ENCODE measurements around the gene PIK3R2.

PIK3R2 gene

GRCh38 chr19:18109341-18109732 is 43.6 kb upstream of the PIK3R2 start:
- H3K4me3 ChIP-seq (ENCODE audit: low read depth, low read length) = no peak overlapping the region
- TF ChIP-seq MYC (IDR thresholded peaks at IDR 0.05; ENCODE audit: low read depth, low read length) (no peak), POLR2A (IDR thresholded peaks at IDR 0.05; ENCODE audit: extremely low read depth, insufficient read length) (no peak), CTCF (IDR thresholded peaks at IDR 0.05; ENCODE audit: low read depth, low read length) (no peak)
- TF ChIP-seq, protein P1, sequence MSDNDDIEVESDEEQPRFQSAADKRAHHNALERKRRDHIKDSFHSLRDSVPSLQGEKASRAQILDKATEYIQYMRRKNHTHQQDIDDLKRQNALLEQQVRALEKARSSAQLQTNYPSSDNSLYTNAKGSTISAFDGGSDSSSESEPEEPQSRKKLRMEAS (IDR thresholded peaks at IDR 0.05; ENCODE audit: low read depth, low read length) = no peak
- no peak for DNase-seq (ENCODE audit: low read depth)

GRCh38 chr19:18109733-18110608 is 43.0 kb upstream of the PIK3R2 start:
- H3K4me3 ChIP-seq (ENCODE audit: low read depth, low read length) = peak overlapping the region; percentile 56
- DNase-seq (ENCODE audit: low read depth) = peak; percentile 58
- TF ChIP-seq, protein P1 (IDR thresholded peaks at IDR 0.05; ENCODE audit: low read depth, low read length) = no peak
- no peak for TF ChIP-seq CTCF (IDR thresholded peaks at IDR 0.05; ENCODE audit: low read depth, low read length)
- no peak for TF ChIP-seq MYC (IDR thresholded peaks at IDR 0.05; ENCODE audit: low read depth, low read length)
- peak; percentile 30 for TF ChIP-seq POLR2A (IDR thresholded peaks at IDR 0.05; ENCODE audit: extremely low read depth, insufficient read length)

DNA sequence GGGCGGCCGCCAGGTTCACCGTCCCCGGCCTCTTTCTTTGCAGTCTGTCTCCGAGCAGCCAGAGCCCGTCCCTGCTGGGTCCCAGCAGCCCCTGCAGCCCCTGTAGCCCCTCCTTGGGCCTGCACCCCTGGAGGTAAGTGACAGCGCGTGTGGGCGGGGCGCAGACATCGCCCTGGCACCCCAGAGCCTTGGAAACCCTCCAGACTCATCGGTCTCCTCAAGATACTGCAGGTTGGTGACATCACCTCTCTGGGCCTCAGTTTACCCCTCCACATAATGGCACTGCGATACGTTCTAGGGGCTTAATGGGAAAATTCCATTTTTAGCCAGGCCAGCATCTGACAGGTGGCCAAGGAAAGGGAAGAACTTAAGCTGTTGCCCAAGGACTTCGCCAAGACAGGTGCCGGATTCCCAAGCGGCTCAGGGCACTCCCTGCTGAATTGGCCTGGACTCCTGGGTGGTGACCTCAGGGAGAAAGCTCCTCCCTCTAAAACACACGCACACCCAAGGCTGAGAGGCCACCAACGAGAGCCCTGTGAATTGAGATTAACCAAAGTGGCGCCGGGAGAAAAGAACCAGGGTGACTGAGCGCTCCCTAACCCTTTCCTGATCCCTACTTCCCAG is 42.2 kb upstream of the PIK3R2 start:
- TF ChIP-seq, protein P1 (IDR thresholded peaks at IDR 0.05; ENCODE audit: low read depth, low read length) = no peak
- no peak for TF ChIP-seq POLR2A (IDR thresholded peaks at IDR 0.05; ENCODE audit: extremely low read depth, insufficient read length)
- no peak for TF ChIP-seq MYC (IDR thresholded peaks at IDR 0.05; ENCODE audit: low read depth, low read length)
- TF ChIP-seq CTCF (IDR thresholded peaks at IDR 0.05; ENCODE audit: low read depth, low read length) = no peak
- H3K4me3 ChIP-seq (ENCODE audit: low read depth, low read length) = peak overlapping the region; percentile 56
- no peak for DNase-seq (ENCODE audit: low read depth)

GRCh38 chr19:18112989-18113478 is 39.9 kb upstream of the PIK3R2 start:
- peak; percentile 85 for DNase-seq (ENCODE audit: low read depth)
- H3K4me3 ChIP-seq (ENCODE audit: low read depth, low read length) = no peak overlapping the region
- TF ChIP-seq POLR2A (IDR thresholded peaks at IDR 0.05; ENCODE audit: extremely low read depth, insufficient read length) = no peak
- TF ChIP-seq, protein P1 (IDR thresholded peaks at IDR 0.05; ENCODE audit: low read depth, low read length) = peak; percentile 28; the same call in 1 of the 2 replicates
- peak; percentile 32; the same call in 1 of the 2 replicates for TF ChIP-seq MYC (IDR thresholded peaks at IDR 0.05; ENCODE audit: low read depth, low read length)
- TF ChIP-seq CTCF (IDR thresholded peaks at IDR 0.05; ENCODE audit: low read depth, low read length) = peak; percentile 95

DNA sequence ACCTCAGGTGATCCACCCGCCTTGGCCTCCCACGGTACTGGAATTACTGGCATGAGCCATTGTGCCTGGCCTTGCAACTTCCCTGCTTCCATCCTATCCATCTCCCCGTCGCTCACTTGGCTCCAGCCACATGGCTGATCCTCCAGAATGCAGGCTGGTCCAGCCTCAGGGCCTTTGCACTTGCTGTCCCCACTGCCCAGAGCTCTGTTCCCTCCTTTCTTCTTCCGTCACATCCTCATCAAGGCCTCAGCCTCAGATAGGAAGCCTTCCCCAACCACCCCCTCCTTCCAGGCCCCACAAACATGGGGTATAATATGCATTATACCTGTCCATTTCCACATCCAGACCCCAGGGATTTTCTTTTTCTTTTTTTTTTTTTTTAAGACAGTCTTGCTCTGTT is 39.1 kb upstream of the PIK3R2 start:
- no peak overlapping the region for H3K4me3 ChIP-seq (ENCODE audit: low read depth, low read length)
- DNase-seq (ENCODE audit: low read depth) = no peak
- no peak for TF ChIP-seq POLR2A (IDR thresholded peaks at IDR 0.05; ENCODE audit: extremely low read depth, insufficient read length)
- TF ChIP-seq, protein P1 (IDR thresholded peaks at IDR 0.05; ENCODE audit: low read depth, low read length) = no peak
- TF ChIP-seq CTCF (IDR thresholded peaks at IDR 0.05; ENCODE audit: low read depth, low read length) = no peak
- TF ChIP-seq MYC (IDR thresholded peaks at IDR 0.05; ENCODE audit: low read depth, low read length) = no peak

All from NB4 (cell line).